Mesenchymal stem cell (in vitro differentiated cells and primary cell): ENCODE data around the gene SERPINE1.

Experiments
- DNase-seq: peaks from one replicate; pipeline ENCODE4 v3.0.0-alpha.2; 2013
- H2AFZ ChIP-seq: one replicate; pipeline ENCODE4 v1.6.1; 2013; ENCODE audit warnings: low read depth, mild to moderate bottlenecking, control low read depth, inconsistent platforms, low read length, moderate library complexity
- H2AK5ac ChIP-seq: 2 replicates; pipeline ENCODE4 v1.6.1; 2013; ENCODE audit warnings: low read length, moderate library complexity, mild to moderate bottlenecking, inconsistent platforms; ENCODE audit not compliant: severe bottlenecking
- H2BK120ac ChIP-seq: one replicate; pipeline ENCODE4 v1.6.1; 2013; ENCODE audit warnings: low read depth, mild to moderate bottlenecking, inconsistent platforms, low read length, moderate library complexity
- H2BK12ac ChIP-seq, 2 experiments: one replicate each; pipeline ENCODE4 v1.6.1; 2013; ENCODE audit warnings: inconsistent platforms in 2 of 2, low read length in 2 of 2, mild to moderate bottlenecking in 2 of 2, moderate library complexity in 2 of 2, control low read depth in 1 of 2
- H2BK15ac ChIP-seq: one replicate; pipeline ENCODE4 v1.6.1; 2013; ENCODE audit warnings: mild to moderate bottlenecking, low read depth, inconsistent platforms; ENCODE audit not compliant: poor library complexity, severe bottlenecking
- H2BK5ac ChIP-seq: 2 replicates; pipeline ENCODE4 v1.6.1; 2013; ENCODE audit warnings: low read depth, mild to moderate bottlenecking, low read length, control low read depth, inconsistent platforms; ENCODE audit not compliant: poor library complexity, severe bottlenecking
- H3K14ac ChIP-seq, 2 experiments: one replicate each; pipeline ENCODE4 v1.6.1; 2013; ENCODE audit warnings: inconsistent platforms in 2 of 2, low read length in 2 of 2, control low read depth in 1 of 2, mild to moderate bottlenecking in 1 of 2, moderate library complexity in 1 of 2
- H3K18ac ChIP-seq, 2 experiments: one replicate each; pipeline ENCODE4 v1.6.1; 2013; ENCODE audit warnings: inconsistent platforms in 2 of 2, low read length in 2 of 2, control low read depth in 1 of 2, low read depth in 1 of 2, mild to moderate bottlenecking in 1 of 2
- H3K23ac ChIP-seq, 2 experiments: one replicate each; pipeline ENCODE4 v1.6.1; 2013; ENCODE audit warnings: inconsistent platforms in 2 of 2, low read length in 2 of 2, mild to moderate bottlenecking in 2 of 2, moderate library complexity in 2 of 2, control low read depth in 1 of 2
- H3K27ac ChIP-seq: 2 replicates; pipeline ENCODE4 v1.5.1; 2013; ENCODE audit warnings: mild to moderate bottlenecking, moderate library complexity, low read length, control low read depth, inconsistent platforms; ENCODE audit not compliant: poor library complexity, severe bottlenecking
- H3K27me3 ChIP-seq, 2 experiments: 2 replicates each; pipeline versions ENCODE4 v1.6.1 to v1.7.0; 2013; ENCODE audit warnings: low read length in 2 of 2, mild to moderate bottlenecking in 2 of 2, moderate library complexity in 2 of 2, control low read depth in 1 of 2, inconsistent platforms in 1 of 2; ENCODE audit not compliant: control insufficient read depth in 1 of 2, insufficient read depth in 1 of 2
- H3K36me3 ChIP-seq, 2 experiments: 2 replicates each; pipeline versions ENCODE4 v1.6.1 to v1.7.0; 2013; ENCODE audit warnings: low read length in 2 of 2, control low read depth in 1 of 2, inconsistent platforms in 1 of 2, low read depth in 1 of 2, mild to moderate bottlenecking in 1 of 2; ENCODE audit not compliant: insufficient read depth in 2 of 2, control insufficient read depth in 1 of 2
- H3K4ac ChIP-seq, 2 experiments: one replicate each; pipeline ENCODE4 v1.6.1; 2013; ENCODE audit warnings: inconsistent platforms in 2 of 2, low read length in 2 of 2, mild to moderate bottlenecking in 2 of 2, moderate library complexity in 2 of 2, control low read depth in 1 of 2, low read depth in 1 of 2
- H3K4me1 ChIP-seq: 2 replicates; pipeline ENCODE4 v1.6.1; 2013; ENCODE audit warnings: low read depth, low read length, control low read depth; ENCODE audit not compliant: control insufficient read depth, insufficient read depth
- H3K4me2 ChIP-seq: 2 replicates; pipeline ENCODE4 v1.6.1; 2013; ENCODE audit warnings: low read length, mild to moderate bottlenecking, inconsistent platforms; ENCODE audit not compliant: poor library complexity, severe bottlenecking
- H3K4me3 ChIP-seq, 2 experiments: 2 replicates each; pipeline versions ENCODE4 v1.5.1 to v1.7.0; 2013; ENCODE audit warnings: low read length in 2 of 2, mild to moderate bottlenecking in 2 of 2, control low read depth in 1 of 2, low read depth in 1 of 2; ENCODE audit not compliant: insufficient read depth in 1 of 2
- H3K79me1 ChIP-seq: replicated peaks from 2 replicates; pipeline ENCODE4 v1.6.1; 2013; ENCODE audit warnings: mild to moderate bottlenecking, control low read depth, low read length, inconsistent platforms; ENCODE audit not compliant: poor library complexity, severe bottlenecking
- H3K9ac ChIP-seq: 2 replicates; pipeline ENCODE4 v1.7.0; 2013; ENCODE audit warnings: mild to moderate bottlenecking, low read length, moderate library complexity
- H3K9me3 ChIP-seq: 2 replicates; pipeline ENCODE4 v1.7.0; 2013; ENCODE audit warnings: mild to moderate bottlenecking, low read length; ENCODE audit not compliant: control insufficient read depth
- H4K8ac ChIP-seq: one replicate; pipeline ENCODE4 v1.6.1; 2013; ENCODE audit warnings: inconsistent platforms, mild to moderate bottlenecking, low read length, moderate library complexity
- H4K91ac ChIP-seq: one replicate; pipeline ENCODE4 v1.6.1; 2013; ENCODE audit warnings: mild to moderate bottlenecking, low read length, inconsistent platforms
- WGBS: methylation state at CpG from one replicate; pipeline ENCODE4 v1.1.7; 2013; ENCODE audit warnings: mixed read lengths; 5-methylcytosine and 5-hydroxymethylcytosine counted together

Gene SERPINE1

DNA sequence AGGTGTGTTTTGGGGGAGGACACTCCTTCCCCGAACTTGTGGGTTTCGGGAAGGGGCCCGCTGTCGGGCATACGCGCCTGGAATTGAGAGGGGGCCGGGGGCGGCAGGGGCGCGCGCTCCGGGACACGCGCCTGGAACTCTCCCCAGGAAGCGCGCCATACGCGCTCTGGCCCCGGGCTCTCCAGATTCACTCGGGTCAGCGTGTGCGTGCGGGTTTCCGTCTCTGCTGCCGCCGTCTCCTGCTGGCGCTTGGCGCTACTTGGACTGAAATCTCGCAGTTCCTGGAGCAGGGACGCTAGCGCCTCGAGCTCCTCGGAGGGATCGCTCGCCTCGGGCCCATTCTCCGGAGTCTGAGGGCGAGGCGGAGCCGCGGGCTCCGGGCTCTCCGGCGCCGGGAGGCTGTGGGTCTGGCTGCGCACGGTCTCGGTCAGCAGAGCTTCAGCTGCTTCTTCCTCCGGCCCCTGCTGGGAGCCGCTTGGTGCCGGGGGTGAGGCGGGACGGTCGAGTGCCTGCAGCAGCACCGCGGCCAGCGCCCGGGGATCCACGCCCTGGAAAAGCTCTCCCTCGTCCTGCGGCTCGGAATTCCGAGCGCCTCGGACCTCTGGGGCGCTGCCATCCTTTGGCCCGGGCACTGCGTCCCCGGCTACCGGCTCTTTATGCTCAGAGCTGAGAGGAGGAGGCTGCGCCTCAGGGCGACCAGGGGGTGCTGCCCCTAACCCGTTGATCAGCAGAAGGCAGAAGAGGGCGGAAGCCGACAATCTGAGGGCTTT, 37.4 kb downstream of the SERPINE1 start:
- Histone ChIP-seq H2BK15ac (no peak overlapping the region), H2AK5ac (no peak overlapping the region), H3K27ac (no peak overlapping the region), H3K4me3 (peak overlapping the region; percentile 22 to 49), H2BK5ac (no peak overlapping the region), H4K91ac (no peak overlapping the region), H3K9me3 (no peaks in the 10 kb centered on the region), H3K79me1 (peaks cover 4% of the 10 kb centered on the region), H3K4ac (no peak overlapping the region), H4K8ac (no peak overlapping the region), H3K4me1 (peaks cover 68% of the 10 kb centered on the region), H3K36me3 (peaks cover 20 to 24% of the 10 kb centered on the region in 2 experiments), H3K23ac (peak overlapping the region in 1 of 2 experiments; percentile 23), H3K14ac (no peak overlapping the region), H2BK120ac (no peak overlapping the region), H3K18ac (no peak overlapping the region), H3K4me2 (peak overlapping the region; percentile 92), H2BK12ac (no peak overlapping the region), H3K9ac (no peak overlapping the region), H3K27me3 (peaks cover 44 to 58% of the 10 kb centered on the region in 2 experiments), H2AFZ (no peak overlapping the region)
- WGBS = 2% methylated on average over 73 of the region's 75 CpGs
- DNase-seq = peak; percentile 79

DNA sequence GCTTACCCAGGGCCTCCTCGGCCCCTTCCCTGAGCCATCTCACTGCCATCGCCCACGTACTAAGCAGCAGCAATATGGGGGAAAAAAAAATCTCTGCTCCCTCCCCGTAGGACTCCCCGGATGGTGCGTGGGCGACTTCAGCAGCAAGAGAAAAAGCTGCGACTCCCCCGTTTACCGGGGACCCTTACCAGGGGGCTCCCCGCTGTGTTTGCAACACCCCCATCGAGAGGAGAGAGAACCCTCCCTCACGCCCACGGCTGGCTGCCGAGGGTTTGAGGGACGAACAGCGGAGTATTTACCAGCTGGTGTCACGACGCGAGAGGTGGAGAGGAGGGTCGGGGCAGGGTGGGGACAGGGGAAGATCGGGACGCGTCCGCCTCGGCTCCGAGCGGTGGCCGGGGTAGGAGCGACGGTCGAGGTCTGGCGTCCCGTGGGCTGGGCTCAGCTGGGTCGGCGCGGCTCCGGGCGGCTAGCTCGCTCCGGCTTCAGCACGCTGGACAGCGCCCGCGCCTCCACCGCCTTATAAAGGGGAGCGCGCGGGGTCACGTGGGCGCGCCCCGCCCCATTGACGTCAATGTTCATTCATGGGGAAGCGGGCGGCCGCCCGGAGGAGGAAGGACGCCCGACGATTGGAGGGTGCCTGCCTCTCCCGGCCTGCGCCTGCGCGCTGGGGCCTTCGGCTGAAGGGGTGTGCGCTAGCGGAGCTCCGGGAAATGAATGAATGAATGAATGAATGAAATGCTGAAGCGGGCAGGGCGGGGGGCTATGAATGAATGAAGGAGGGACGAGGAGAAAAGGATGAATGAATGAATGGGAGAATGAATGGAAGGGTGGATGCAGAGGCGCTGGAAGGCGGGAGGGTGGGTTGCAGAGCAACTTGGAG, 38.4 kb downstream of the SERPINE1 start, which contains the start of gene VGF:
Gene VGF, minus strand, starts transcription at position 495 of the 883 bp plus-strand sequence. CDS start 726 bp downstream, outside the sequence.
- H2AK5ac ChIP-seq = no peak within 1 kb of the TSS
- H3K4me3 ChIP-seq = peak within 1 kb of the TSS in 1 of 2 experiments; percentile 71
- H3K4me1 ChIP-seq = peaks cover 65% of the 10 kb centered on the region
- no peak within 1 kb of the TSS for H4K91ac ChIP-seq
- H2BK120ac ChIP-seq = no peak within 1 kb of the TSS
- H3K14ac ChIP-seq = no peak within 1 kb of the TSS
- H3K4ac ChIP-seq = no peak within 1 kb of the TSS
- no peak within 1 kb of the TSS for H2BK15ac ChIP-seq
- no peak within 1 kb of the TSS for H2AFZ ChIP-seq
- H3K4me2 ChIP-seq = peak within 1 kb of the TSS; percentile 92
- WGBS = 2% methylated on average over 74 of the region's 74 CpGs
- no peak within 1 kb of the TSS for H2BK12ac ChIP-seq
- peak; percentile 93 for DNase-seq
- H3K36me3 ChIP-seq = peaks cover 11 to 15% of the 10 kb centered on the region in 2 experiments
- no peak within 1 kb of the TSS for H3K18ac ChIP-seq
- H3K23ac ChIP-seq = peak within 1 kb of the TSS in 1 of 2 experiments; percentile 42
- no peak within 1 kb of the TSS for H2BK5ac ChIP-seq
- H4K8ac ChIP-seq = no peak within 1 kb of the TSS
- no peak within 1 kb of the TSS for H3K27ac ChIP-seq
- peaks cover 55 to 68% of the 10 kb centered on the region in 2 experiments for H3K27me3 ChIP-seq
- H3K9ac ChIP-seq = no peak within 1 kb of the TSS
- H3K79me1 ChIP-seq = no peaks in the 10 kb centered on the region
- no peaks in the 10 kb centered on the region for H3K9me3 ChIP-seq

DNA sequence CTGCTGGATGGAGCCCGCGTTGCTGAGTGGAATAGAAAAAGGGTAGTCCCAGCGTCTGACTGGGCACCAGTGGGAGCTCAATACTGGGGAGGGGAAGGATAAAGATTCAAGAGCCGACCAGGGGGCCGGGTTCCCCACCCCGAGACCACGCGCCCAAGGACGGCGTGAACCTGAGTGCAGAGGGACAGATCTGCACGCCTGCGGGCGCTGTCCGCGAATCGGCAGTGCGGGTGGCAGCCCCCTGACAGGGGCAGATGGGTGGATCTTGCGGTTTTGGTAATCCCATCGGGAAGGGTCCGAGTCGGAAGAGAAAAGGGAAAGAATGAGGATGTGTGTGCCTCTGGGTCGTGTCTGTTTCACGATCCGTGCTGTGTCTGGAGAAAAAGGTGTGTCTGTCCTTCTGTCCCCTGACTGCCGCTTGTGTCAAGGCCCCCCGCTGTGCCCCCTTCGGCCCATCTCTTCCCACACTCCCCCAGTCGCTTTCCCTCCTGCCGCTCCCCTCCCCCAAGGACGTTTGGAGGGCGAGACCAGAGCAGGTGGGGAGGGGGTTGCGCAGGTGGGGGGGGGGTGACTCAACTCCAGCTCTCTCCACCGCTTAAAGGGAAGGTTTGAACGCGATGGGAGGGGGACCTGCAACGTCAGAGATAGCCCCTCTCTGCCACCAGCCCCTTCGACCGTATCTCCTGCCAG, 39.2 kb downstream of the SERPINE1 start:
- peaks cover 9 to 13% of the 10 kb centered on the region in 2 experiments for H3K36me3 ChIP-seq
- no peak overlapping the region for H4K8ac ChIP-seq
- H3K4me2 ChIP-seq = peak overlapping the region; percentile 51
- no peak overlapping the region for H2AFZ ChIP-seq
- H3K9me3 ChIP-seq = no peaks in the 10 kb centered on the region
- no peak for DNase-seq
- H3K14ac ChIP-seq = no peak overlapping the region
- H2BK15ac ChIP-seq = no peak overlapping the region
- peak overlapping the region in 1 of 2 experiments; percentile 71 for H3K4me3 ChIP-seq
- H3K27ac ChIP-seq = no peak overlapping the region
- H2BK5ac ChIP-seq = no peak overlapping the region
- H2BK120ac ChIP-seq = no peak overlapping the region
- H2AK5ac ChIP-seq = no peak overlapping the region
- H3K23ac ChIP-seq = peak overlapping the region in 1 of 2 experiments; percentile 42
- H2BK12ac ChIP-seq = no peak overlapping the region
- H3K4ac ChIP-seq = no peak overlapping the region
- peaks cover 63 to 76% of the 10 kb centered on the region in 2 experiments for H3K27me3 ChIP-seq
- no peak overlapping the region for H3K9ac ChIP-seq
- H3K4me1 ChIP-seq = peaks cover 59% of the 10 kb centered on the region
- H3K18ac ChIP-seq = no peak overlapping the region
- H3K79me1 ChIP-seq = no peaks in the 10 kb centered on the region
- H4K91ac ChIP-seq = no peak overlapping the region
- WGBS = 2% methylated on average over 19 of the region's 38 CpGs
